Stimulated activated CD8-positive, alpha-beta memory T cell treated with anti-CD3 and anti-CD28 coated beads, Interleukin-2, amount 100 ng/mL, for 48 hours (primary cell): Measurements from ENCODE around the gene BTBD3.

Experiments used
- DNase-seq, 2 donors: peaks; one replicate each; pipeline ENCODE4 v3.0.0-alpha.2; 2020; ENCODE audit warnings: low read depth in 2 of 2

BTBD3 gene

DNA sequence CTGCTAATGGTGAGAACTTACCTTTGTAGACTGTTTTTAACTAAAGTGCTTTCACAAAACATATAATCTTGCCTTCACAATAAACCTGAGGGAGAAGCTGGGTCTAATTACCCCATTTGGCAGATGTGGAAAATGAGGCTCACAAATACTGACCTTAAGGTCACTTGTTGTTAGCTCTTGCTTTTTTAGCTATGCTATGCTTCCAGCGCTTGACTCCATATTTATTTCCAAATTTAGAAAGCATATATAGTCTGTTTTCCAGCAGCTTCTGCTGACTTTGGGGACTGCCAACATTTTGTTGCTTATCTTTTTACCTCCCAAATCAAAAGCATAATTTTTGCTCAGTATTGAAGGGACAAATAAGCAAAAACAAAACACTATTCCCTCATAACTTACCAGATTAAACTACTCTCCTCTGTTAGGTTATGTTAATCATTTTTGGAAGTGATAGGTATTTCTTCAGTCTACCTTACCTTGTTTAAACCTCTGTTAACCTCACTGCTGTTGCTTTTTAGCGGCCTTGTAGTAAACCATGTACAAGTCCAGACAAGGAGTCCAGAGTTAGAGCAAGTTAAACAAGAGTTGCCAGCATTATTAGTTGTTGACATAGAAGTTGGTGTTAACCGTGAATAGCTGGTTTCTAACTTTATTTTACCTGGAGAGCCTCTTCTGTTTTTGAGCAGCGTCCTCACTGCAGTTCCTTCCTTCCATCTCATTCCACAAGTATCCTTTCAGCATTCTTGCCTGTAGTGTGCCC, 4.9 kb upstream of the BTBD3 start:
- DNase-seq, result no peak

DNA sequence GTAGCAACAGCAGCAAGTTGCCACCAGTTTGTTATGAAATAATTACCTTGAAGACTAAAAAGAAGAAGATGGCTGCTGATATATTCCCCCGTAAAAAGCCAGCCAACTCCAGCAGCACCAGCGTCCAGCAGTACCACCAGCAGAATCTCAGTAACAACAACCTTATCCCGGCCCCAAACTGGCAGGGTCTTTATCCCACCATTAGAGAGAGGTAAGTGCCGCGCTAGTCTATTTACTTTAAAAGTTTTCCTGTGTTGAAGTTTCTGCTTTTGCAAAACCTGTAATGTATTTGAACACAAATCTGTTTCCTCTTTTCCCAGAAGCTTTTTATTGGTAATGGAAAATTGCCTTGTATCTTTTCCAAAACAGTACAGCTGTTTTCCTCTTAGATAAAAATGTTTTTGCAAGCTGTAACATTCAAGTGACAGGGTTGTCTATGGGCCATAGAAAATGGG, 725 bp downstream of the BTBD3 start:
- no peak for DNase-seq

DNA sequence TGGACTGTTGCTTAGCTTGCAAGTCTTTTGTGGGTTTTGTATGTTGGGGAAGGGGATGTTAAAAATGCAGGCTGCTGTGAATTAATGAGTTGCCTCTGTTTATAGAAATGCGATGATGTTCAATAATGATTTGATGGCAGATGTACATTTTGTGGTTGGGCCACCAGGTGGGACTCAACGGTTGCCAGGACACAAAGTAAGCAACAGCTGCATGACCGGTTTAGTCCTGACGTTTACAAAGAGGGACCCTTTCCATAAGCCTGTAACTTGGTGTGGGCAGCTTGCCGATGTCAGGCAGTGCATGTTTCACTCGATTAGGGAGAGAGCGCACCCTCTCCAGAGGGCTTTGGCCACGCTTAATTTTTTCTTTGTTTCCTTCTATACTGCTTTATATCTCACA, 1.3 kb downstream of the BTBD3 start:
- no peak for DNase-seq

DNA sequence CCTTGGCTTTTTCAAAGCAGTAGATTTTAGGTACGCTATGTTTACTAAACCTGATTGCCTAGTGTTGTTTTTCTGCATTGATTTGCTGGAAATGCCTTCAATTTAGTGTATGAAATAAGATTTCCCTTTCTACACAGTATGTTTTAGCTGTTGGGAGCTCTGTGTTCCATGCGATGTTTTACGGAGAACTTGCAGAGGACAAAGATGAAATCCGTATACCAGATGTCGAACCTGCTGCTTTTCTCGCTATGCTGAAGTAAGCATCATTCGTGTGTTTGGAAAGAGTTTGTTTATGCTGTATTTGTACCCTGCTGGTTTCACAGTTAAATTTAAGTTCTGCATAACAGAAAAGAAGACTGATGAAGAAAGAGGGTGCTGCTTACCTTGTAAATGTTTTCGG, 1.9 kb downstream of the BTBD3 start:
- no peak for DNase-seq

DNA sequence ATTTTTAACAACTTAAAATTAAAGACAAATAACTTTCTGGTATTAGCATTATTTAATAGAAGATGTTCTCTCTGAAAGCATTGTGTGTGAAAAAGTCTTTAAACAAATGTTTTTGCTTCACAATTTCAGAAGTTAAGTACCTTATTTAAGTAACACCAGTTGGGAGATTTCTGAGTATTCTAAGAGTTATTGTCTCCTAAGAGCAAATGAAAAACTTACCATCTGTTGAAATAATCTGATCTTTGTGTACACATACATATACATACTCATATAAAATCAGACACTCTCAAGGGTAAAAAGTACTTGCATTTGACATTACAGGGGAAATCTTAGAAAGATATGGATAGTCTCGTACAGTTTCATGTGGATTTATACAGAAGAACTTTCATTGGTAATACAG, 2.4 kb downstream of the BTBD3 start:
- no peak for DNase-seq

DNA sequence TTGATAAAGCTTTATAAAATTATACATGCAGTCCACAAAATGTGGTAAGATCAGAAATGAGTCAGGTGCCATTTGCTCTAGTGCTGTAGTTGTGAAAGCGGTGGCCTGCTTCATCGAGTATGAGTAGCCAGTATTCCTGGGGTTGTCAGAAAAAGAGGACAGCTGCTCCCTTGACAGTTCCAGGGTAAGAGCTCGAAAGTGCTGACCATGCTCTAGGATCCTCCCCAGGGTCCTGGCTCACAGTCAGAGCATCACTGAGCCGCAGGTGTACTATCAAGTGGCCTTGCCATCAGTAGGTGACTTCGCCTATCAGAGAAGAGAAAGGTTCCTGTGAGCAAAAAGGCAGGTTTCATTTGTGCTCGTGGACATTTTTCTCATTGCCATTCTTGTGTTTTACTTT, 3.6 kb downstream of the BTBD3 start:
- no peak for DNase-seq

DNA sequence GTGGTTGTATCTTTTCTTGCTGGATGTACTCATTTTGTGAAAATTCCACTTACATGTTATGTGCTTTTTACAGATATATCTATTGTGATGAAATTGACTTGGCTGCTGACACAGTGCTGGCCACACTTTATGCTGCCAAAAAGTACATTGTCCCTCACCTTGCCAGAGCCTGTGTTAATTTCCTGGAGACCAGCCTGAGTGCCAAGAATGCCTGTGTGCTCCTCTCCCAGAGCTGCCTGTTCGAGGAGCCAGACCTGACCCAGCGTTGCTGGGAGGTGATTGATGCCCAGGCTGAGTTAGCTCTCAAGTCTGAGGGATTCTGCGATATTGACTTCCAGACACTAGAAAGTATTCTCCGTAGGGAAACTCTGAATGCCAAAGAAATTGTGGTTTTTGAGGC, 4.9 kb downstream of the BTBD3 start:
- DNase-seq, result no peak

DNA sequence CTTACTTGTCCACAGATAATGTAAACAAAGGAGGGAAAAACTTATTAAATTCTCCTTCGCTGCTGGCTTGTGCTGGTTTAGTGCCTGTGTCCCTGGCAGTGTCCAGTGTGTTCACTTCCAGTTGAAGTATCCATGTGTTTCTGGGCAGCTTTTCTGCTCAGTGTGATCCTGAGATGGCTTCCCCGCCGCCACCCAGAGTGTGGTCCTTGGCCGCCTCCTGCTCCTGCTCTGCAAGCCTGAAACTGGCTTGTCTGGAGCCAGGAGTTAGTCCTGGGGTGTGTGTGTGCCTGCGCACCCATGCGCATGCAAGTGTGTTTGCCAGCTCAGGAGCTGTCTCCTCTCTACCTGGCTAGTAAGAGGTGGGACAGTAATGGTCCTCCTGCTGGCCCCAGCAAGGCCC, 7.2 kb downstream of the BTBD3 start:
- DNase-seq, result no peak

DNA sequence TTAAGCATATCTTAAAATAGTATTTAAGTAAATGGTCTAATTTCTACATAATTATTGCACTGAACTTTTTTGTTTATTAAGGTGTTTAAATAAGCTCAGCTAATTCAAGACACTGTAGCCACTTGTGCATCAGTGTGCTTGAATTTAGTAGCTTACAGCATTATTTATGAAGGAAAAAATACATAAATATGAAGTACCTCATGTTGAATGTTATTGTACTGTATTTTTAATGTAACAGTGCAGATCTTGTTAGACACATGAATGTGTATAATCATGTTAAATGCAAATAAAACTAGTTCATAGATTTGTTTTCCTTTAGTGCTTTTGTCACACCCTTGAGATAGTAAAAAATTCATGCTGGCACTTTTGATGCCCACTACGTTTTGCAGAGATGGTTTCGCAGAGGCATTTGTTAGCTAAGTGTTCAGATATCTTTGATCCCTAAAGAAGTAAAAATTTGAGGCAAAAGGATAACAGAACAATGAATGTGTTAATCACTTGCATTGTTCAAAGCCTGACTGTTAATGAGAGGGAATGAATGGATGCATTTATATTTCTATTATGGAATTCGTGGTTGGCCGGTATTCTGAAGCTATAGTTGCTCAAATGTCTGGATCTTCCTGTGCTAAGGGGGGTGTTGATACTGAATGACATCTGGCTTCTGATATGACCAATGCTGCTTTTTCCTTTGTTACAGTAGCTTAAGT, 8.8 kb downstream of the BTBD3 start:
- DNase-seq, result no peak

DNA sequence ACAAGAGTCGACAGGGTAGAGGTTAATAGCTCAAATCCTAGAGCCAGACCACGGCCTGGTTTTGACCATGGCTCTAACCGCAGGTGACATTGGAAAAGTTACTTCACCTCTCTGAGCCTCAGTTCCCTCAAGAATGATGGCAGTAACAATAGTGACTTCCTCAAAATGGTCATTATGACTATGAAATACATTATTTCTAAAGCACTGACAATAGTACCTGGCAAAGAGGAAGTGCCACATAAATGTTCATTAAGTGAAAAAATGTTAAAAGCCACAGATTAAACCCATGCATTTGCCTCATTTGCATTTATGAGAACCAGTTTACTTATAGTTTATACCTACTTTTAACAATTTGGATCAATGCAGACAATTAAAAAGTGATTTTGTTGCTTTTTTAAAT, 12.3 kb downstream of the BTBD3 start:
- DNase-seq, result no peak

DNA sequence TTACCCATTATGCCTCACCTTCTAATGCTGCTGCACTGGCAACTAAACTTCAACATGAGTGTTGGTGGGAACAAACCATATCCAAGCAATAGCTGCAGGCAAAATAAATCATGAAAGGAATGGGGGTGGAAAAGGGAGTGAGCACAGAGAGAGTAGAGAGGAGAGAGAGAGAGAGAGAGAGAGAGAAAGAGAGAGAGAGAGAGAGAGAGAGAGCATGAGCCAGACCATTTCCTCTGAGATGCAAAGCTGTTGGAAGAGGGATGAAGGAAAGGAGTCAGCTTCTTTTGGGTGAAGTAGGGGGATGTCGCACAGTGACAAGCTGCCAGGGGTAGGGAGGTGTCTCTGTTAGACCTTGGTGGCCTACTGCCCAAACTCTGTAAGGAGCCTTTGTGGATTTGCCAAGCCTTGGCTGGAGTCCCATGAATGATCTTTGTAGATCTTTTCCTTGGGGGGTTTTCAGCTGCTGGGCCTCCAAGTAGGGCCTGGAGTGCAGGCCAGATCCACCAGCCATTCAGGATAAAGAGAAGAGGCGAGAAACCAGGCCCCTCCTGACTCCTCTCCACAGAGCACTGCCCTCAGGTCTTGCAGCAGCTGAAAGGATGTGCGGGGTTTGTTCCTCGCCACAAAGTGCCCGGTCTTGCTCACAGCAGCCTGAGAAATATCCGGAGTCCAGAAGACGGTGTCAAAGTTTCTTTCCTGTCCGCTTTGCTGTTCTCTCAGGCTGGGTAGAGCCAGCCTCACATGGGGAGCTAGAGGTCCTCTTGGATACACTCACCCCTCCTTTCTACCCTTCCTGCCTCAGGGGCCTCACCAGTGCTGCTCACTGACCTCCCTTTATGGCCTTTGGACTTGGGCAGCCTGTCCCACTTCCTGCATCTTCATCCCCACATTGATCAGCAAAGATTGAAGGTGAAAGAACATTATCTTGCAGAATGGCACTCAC, 17.8 kb downstream of the BTBD3 start:
- no peak for DNase-seq

DNA sequence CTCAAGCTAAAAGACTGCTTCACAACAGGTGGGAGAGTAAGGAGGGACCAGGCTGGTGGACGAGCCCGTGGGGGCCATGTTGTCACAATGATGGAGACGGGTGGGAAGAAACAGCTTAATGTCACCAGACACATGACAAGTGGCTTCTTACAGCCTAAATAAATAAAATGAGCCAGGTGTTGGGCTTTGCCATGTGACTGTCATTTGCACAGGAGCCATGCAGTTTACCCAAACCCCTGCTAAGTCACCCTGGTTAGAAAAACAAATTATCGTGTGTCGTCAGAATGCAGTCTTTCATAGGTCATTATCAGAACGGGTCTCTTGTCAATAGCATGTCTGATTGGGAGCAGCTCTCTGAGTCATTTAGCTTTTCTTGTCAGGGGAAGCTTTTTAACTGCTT, 18.5 kb downstream of the BTBD3 start:
- no peak for DNase-seq

DNA sequence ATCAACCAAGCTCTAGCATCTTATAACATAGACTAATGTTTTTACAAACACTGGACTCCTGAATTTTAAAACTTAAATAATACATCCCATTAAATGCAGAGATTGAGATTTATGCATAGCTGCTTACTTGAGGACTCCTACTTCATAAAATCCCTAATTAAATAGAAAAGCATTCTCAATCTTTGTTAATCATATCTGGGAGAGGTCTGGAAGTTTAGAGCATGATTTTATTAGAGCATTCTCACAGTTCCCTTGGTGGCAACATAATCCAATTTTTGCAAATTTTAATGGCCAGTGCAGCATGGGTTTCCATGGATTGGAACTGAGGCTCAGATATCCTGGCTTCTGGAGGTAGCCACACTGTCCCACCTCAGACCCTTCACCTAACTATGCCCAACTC, 19.5 kb downstream of the BTBD3 start:
- no peak for DNase-seq

DNA sequence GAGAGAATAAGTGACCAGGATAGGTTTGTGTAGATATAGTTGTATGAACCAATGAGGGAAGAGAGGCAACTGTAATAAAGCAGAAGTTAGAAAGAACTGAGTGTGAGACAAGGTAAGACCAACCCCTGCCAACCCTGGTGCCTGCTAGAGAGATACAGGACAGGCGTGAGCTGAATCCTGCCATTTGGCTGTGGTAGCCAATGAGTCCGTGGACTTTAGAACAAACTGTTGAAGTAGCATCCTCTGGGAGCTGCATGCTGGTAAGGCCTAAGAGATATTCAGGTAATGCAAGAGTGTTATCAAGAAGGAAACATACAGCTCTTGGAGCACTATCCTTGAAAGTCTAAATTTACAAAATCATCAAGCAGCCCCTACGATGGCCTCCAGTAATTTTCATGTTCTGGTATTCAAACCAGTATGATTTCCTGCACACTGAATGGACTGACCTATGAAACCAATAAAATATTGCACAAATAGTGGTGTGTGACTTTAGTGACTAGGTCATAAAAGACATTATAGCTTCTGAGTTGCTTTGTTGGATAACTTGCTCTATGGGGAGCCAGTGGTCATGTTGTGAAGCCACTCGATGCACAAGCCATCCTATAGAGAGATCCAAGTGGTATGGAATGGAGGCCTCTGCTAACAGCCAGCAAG, 24.0 kb downstream of the BTBD3 start:
- no peak for DNase-seq

DNA sequence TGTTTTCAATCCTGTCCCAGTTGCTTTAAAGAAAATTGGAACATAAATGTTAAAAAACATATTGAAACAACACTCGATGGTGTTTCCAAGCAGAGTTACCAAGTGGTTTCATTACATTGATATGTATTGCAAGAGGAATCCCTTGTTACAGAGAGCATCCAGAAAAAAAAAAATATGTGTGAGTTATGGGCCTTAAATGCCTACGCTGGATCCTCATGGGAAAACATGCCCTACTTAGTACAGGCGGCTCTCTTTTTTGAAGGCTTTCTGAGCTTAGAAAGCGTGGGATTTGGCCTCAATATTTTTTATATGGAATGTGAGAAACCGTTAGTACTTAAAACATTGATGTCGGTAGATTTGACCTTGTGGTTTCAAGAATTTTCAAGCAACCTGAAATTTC, 26.1 kb downstream of the BTBD3 start:
- DNase-seq, result no peak

DNA sequence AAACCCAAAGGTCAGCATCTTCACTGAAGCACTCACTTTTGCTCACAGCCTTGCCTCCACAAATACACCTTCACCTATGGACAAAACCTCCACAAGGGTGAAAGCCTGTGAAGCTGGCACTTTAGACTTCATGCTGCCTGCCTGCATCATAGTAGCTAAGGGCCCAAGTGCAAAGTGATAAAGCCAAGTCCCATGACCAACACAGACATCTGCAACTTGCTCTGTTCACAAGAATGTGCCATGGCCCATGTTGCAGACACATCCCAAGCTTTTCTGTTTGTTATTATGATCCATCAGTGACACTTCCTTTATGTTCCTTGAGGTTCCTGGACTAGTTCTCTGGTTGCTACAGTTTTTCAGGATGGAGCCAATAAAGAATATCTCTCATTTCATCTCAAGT, 31.1 kb downstream of the BTBD3 start:
- no peak for DNase-seq

DNA sequence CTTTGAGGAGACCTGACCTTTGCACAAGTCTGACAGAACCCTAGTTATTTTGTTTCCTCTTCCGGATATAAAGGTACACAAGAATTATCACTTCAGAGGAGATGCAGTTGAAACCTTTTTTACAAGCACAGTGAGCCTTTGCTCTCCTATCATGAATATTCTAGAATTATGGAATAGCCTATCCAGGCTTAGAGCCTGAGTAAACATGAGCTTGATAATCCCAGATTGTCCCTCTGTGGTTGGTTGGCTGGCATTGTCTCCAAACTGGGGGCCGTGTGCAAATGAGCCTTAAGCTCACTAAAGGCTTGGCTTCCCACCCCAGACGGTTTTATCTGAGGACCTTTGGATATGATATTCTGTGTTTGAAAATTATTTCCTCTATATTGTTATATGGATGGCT, 32.0 kb downstream of the BTBD3 start:
- no peak for DNase-seq

DNA sequence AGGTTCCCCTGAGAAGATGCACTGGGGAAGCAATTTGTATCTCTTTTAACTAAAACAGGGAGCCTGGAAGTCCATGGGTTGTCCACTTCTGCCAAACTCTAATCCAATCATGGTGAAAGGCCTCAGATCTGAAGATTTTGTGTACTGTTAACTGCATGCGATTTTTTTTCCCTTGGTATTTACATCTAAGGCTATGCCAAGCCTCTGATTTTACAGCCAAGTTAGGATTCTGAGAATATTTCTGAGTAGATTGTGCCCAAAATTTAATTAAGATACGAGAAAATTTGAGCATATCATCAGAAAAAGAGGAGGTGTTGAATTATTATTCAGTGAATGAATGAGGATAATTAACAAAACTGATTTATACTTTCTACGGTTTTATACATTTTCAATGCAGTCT, 34.0 kb downstream of the BTBD3 start:
- no peak for DNase-seq

DNA sequence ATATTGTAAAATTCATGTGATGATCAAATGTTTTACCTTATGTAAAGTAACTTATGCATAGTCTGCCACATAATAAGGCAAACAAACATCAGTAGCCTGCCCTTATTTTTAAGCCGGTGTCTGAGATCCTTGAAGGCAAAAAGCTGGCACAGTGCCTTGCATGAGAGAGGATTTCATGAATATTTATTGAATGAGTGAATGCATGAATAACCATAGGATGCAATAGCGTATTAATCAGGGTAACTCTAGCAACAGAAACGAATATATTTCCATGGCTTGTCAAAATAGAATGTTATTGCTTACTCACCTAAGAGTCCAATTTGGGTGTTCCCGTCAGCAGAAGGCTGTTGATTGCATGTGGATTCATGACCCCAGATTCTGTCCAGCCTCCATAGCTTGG, 34.9 kb downstream of the BTBD3 start:
- no peak for DNase-seq

DNA sequence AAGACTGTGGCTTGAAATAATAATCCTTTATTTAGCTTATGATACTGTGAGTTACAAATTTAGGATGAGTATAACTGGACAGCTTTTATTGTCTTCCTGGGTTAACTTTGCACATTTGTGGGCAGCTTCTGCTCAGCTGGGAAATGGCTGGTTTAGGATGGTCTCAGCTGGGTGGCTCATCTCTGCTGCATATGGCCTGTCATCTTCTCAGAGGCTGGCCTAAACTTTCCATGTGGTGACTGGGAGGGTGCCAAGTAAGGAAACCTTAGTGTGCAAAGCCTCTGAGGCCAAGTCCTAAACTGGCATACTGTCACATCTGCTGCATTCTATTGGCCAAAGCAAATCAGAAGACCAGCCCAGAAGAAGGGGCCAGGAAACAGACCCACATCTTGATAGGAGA, 40.2 kb downstream of the BTBD3 start:
- DNase-seq, result no peak

DNA sequence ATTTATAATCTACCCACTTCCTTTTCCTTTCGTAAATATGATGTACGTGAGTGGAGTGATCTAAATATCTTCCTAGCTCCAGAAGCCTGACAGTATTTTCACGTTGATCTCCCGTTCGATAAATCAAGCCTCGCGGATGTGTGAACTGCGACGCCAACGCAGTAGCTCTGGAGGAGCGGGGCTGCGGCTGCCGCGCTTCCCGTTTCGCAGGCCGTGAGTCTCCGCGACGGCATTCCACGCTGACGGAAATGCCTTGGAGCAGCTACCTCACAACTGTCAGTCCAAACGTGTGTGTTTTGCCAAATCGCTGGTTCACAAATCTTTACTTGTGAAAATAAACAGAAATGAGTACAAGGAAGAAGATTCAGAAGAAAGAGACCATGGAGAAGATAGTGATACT, 41.2 kb downstream of the BTBD3 start:
- DNase-seq, result no peak

DNA sequence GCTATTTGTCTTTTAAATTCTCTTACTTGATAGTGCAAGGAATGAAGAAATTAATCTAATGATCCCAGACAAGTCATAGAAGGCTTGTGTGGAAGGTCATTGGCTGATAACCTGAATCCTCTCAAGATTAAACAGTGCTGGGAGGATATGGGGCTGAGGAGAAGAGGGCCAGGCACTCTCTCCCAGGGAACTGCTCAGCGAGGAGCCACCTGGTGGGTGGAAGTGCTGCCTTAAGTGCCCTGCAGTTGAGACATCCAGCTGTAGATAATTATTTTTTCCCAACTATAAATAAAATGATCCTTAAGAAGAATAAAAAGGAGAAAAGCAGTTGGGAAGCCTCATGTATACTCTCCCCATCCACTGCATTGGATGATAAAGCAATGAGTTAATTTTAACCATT, 47.9 kb downstream of the BTBD3 start:
- DNase-seq, result no peak
